Right forelimb (tissue), 1 donor: ENCODE results near the gene FAM124A.

Source experiments
- DNase-seq: peaks from one replicate; pipeline ENCODE4 v3.0.0-alpha.2; 2018

The FAM124A gene

DNA sequence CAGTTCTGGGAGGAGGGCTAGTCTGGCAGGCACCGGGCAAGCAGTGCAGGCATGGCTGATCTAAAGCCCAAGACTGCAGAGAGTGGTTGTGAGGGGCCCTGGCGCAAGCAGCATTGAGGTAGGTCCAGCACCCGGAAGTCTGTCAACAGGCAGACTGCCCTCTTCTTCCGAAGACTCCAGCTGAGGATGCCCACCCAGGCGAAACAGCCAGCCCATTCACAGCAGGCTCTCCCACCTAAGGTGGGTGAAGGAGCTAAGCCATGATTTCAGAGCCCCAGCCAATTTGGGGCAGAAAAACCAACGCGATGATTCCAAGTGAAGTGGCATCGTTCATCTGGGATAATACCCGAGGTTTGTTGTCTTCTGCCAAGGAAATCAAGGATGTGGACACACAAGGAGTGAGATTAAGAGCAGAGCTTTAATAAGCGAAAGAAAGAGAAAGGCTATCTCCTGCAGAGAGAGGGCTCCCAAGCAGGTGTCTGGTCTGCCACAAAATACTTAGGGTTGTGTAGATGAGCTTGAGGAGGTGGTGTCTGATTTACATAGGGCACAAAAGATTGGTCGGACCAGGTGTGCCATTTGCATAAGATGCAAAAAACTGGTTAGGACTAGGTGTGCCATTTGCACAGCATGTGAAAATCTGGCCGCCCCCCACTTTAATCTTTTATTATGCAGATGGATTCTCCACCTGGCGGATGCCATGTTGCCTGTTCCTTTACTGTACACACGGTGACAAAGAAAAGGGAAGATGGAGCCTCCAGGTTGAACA, 22.6 kb downstream of the FAM124A start:
- no peak for DNase-seq

DNA sequence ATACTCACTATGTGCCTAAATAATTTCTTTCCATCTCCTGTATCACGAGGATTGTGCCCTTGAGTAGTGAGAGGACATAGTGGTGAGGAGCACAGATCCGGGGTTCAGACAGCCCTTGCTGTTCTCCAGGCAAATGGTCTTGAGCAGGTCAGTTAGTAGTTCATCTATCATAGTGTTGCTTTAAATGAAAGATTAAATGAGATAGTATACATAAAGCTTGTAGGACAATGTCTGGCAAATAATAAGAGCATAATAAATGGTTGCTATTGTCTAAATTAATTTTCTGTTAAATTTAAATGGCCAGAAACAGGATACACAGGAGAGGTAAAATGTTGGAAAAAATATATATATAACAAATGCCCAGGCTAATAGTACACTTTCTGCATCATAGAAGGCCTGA, 23.4 kb downstream of the FAM124A start:
- DNase-seq: no peak

DNA sequence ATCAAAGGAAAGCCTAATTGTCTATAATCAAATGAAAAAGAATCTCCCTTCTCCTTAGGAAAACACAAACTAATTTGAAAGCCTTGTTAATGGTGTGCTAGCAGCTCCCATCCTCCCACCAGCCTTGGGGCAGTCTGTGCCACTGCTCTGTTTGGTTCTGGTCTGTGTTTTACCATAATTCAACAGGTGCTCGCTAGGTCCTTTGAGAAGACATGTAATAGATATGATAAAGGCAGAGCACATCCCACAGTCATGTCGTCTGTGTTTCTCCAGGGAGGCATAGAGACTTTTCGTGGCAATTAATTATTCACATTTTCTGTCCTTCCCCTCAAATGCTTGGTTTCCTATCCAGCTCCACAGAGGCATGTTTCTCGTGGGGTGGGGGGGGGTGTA, 23.8 kb downstream of the FAM124A start:
- DNase-seq: no peak

GRCh38 chr13:51246418-51247277, 24.4 kb downstream of the FAM124A start:
- DNase-seq: no peak

GRCh38 chr13:51249255-51249654, 27.1 kb downstream of the FAM124A start:
- DNase-seq: no peak

- DNase-seq: no peak
Observed at GRCh38 chr13:51249770-51250741, 27.9 kb downstream of the FAM124A start.

GRCh38 chr13:51251480-51251879, 29.3 kb downstream of the FAM124A start:
- no peak for DNase-seq

GRCh38 chr13:51252954-51253532, 30.8 kb downstream of the FAM124A start:
- no peak for DNase-seq

DNA sequence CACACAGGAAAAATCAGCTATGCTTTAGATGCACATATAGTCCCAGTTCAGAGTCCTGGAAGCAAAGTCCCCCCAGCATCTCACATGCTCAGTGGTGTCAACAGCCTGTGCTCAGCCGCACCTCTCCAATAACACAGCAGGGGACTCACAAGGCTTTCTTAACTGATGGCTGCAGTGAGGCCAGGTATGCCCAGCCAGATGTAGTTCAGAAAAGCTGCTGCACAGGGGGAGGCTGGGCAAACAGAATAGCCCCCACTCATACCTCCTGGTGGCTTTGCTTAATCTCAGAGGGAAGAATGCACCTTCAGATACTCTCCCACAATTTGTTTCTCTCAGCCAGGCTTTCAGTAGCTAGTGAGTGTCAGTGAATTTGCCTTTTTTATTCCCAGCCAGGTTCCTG, 33.4 kb downstream of the FAM124A start:
- no peak for DNase-seq

DNA sequence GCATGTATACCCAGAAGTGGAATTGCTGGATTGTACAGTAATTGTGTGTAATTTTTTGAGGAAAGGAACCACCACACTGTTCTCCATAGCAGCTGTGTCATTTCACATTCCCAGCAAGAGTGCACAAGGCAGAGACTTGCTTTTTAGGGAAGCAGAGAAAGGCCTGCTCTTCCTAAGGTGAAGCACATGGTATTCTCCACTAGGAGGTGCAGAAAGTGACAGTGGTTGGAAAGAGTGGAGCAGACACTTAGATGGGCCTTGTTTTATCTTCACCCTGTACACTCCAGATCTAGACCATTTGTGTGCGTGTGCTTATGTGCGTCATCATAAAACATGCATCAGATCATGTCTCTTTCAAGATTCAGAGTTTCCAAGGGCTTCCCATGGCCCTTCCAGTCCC, 35.0 kb downstream of the FAM124A start:
- DNase-seq: no peak

- DNase-seq: no peak
Observed at GRCh38 chr13:51258612-51259548, 36.7 kb downstream of the FAM124A start.

- no peak for DNase-seq
Observed at GRCh38 chr13:51260154-51260553, 38.0 kb downstream of the FAM124A start.

DNA sequence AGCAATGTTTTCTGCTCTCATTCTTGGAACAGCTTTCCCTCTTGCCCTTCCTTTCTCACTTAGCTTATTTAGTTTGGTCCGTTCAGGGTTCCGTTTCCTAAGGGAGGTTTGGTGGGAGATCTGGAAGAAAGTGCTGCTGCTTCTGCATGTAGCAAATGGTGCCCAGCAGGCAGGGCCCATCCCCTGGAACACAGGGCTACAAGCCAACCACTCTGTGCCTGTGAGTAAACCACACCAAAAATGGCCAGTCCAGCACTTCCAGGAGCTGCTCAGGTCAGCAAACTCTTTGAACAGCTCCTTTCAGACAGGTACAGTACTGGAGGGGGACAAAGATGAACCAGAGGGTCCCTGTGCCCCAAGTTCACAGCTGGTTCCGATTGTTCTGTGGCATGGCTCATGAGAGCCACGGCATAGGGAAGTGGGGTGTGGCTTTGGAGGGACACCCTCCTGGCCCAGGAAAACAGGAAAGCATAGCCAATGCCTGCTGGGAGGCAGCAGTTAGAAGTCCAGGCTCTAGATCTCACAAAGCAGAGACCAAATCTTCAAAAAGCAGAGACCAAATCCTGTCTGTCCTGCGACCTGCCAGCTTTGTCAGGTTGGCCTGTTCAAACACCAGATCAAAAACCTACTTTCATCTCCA, 39.5 kb downstream of the FAM124A start:
- DNase-seq: no peak

DNA sequence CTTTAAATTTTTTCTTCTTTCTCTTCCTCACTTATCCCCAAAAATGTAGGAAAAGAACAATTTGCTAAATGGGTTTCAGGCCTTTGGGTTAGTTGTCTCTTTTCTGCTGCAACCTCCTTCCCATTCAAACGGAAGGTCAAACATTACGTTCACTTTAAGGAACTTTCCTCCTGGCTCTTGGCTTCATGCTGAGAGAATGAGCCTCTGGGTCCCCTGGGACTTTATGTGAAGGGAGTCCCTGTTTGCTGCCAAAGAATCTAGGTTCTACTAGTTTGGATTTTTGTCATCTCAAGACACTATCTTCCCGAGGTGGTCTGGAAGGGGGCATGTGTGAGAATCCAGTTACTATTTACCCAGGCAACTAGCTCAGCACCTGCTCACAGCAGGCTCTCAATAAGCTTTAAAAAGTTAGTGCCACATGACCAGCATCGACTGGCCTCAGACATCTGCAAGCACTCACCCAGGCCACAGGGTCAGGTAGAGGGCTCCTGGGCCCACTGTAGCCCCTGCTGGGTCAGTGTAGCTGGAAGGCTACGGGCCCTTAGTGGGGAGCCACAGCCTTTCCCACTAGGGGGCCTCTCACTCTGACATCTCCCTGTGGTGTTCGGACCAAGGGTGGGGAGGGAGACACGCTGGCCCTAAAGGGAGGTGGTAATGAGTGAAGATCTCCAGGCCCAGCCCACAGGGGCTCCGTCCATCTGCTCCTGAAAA, 40.5 kb downstream of the FAM124A start:
- DNase-seq: no peak

DNA sequence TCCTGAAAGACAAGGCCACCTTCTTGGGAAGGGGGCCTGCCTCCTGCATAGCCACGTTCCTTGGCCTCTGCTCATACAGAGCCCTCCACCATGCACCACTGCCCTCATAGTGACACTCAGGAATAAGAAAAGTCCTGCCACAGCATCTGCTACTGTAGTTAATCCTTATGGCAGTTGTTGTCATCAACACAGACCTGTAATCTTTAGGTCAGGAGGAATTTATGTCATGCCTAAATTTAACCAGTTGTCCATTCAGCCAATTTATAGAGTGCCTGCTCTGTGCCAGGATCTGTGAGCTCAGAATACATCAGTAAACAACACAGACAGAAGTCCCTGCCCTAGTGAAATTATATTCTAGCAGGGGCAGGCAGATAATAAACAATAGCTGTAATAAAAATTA, 44.4 kb downstream of the FAM124A start:
- no peak for DNase-seq

GRCh38 chr13:51267622-51268021, 45.4 kb downstream of the FAM124A start:
- no peak for DNase-seq

GRCh38 chr13:51269039-51269438, 46.8 kb downstream of the FAM124A start:
- no peak for DNase-seq

GRCh38 chr13:51270623-51271415, 48.6 kb downstream of the FAM124A start:
- no peak for DNase-seq

- DNase-seq: no peak
Observed at GRCh38 chr13:51271528-51272085, 49.4 kb downstream of the FAM124A start.
